ENCODE measurements around the gene STOML1.

- TF ChIP-seq CTCF (IDR thresholded peaks at IDR 0.05; ENCODE audit: poor library complexity) = no peak
- TF ChIP-seq EZH2 (IDR thresholded peaks at IDR 0.05; ENCODE audit: borderline replicate concordance) = no peak
Measured at GRCh38 chr15:73957785-73958184, 34.3 kb downstream of the STOML1 start.
